GM21515 (cell line): ENCODE results near the gene CT45A7.
"Not testable (repeated sequence)": the region's sequence is repeated elsewhere in the genome, so short reads cannot be mapped to it uniquely, and the experiment has no call there.

ENCODE experiments used
- ATAC-seq: cut with Tn5 transposase; IDR thresholded peaks from one replicate; pipeline ENCODE4 v1.9.1; 2021; ENCODE audit not compliant: unreplicated experiment

The CT45A7 gene

GRCh38 chrX:135837180-135837579 is at the start of gene CT45A7:
CT45A7 (minus strand) TSS chrX:135837280; CDS start chrX:135833533, 3,747 bp downstream.
- not testable (repeated sequence) for ATAC-seq

GRCh38 chrX:135882741-135883140 is 45.7 kb upstream of the CT45A7 start:
- ATAC-seq = not testable (repeated sequence)

GRCh38 chrX:135871712-135872111 is 34.6 kb upstream of the CT45A7 start, which contains the start of gene CT45A9:
CT45A9 (minus strand) TSS chrX:135871812; CDS start chrX:135868061, 3,751 bp downstream.
- ATAC-seq = not testable (repeated sequence)

DNA sequence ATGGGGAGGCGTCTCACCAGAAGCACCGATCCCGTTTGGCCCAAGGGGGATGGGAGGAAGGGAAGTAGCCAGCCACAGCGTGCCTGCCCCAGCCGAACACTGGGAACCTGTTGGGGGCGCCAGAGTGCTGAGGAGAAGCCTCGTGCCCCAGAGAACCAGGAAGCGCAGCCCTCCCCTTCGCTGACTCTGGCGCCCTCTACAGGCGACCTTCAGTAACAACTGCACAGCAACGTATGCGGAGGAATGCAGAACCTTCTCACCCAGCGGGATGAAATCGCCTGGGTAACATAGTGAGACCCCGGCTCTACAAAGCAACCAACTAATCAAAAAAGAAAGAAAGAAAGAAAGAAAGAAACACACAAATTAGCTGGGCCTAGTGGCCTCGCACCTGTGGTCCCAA is 17.4 kb upstream of the CT45A7 start, which contains the start of gene CT45A8:
Gene CT45A8, minus strand, starts transcription at position 101 of the 400 bp plus-strand sequence. CDS start 3,755 bp downstream, outside the sequence.
- ATAC-seq = not testable (repeated sequence)

DNA sequence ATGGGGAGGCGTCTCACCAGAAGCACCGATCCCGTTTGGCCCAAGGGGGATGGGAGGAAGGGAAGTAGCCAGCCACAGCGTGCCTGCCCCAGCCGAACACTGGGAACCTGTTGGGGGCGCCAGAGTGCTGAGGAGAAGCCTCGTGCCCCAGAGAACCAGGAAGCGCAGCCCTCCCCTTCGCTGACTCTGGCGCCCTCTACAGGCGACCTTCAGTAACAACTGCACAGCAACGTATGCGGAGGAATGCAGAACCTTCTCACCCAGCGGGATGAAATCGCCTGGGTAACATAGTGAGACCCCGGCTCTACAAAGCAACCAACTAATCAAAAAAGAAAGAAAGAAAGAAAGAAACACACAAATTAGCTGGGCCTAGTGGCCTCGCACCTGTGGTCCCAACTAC is 17.2 kb downstream of the CT45A7 start, which contains the start of gene CT45A2:
Gene CT45A2, minus strand, starts transcription at position 101 of the 400 bp plus-strand sequence. CDS start 3,747 bp downstream, outside the sequence.
- not testable (repeated sequence) for ATAC-seq

DNA sequence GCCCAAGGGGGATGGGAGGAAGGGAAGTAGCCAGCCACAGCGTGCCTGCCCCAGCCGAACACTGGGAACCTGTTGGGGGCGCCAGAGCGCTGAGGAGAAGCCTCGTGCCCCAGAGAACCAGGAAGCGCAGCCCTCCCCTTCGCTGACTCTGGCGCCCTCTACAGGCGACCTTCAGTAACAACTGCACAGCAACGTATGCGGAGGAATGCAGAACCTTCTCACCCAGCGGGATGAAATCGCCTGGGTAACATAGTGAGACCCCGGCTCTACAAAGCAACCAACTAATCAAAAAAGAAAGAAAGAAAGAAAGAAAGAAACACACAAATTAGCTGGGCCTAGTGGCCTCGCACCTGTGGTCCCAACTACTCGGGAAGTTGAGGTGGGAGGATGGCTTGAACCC is 34.4 kb downstream of the CT45A7 start, which contains the start of gene CT45A6:
Gene CT45A6, minus strand, starts transcription at position 101 of the 400 bp plus-strand sequence. CDS start 3,794 bp downstream, outside the sequence.
- not testable (repeated sequence) for ATAC-seq

DNA sequence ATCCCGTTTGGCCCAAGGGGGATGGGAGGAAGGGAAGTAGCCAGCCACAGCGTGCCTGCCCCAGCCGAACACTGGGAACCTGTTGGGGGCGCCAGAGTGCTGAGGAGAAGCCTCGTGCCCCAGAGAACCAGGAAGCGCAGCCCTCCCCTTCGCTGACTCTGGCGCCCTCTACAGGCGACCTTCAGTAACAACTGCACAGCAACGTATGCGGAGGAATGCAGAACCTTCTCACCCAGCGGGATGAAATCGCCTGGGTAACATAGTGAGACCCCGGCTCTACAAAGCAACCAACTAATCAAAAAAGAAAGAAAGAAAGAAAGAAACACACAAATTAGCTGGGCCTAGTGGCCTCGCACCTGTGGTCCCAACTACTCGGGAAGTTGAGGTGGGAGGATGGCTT is 51.7 kb downstream of the CT45A7 start, which contains the start of gene CT45A5:
Gene CT45A5, minus strand, starts transcription at position 101 of the 400 bp plus-strand sequence. CDS start 3,774 bp downstream, outside the sequence.
- ATAC-seq = not testable (repeated sequence)
